Eye (tissue), 1 donor: ENCODE data around the gene FASTKD2.

Experiments
- DNase-seq: peaks from one replicate; pipeline ENCODE4 v3.0.0-alpha.2; 2015

Gene FASTKD2

GRCh38 chr2:206840999-206841398, 75.6 kb downstream of the FASTKD2 start:
- no peak for DNase-seq
